CD4-positive, alpha-beta T cell treated with Interleukin-17A for 4 hours (primary cell): ENCODE results near the gene FCN2.

Experiments used
- DNase-seq: peaks from one replicate; pipeline ENCODE4 v3.0.0-alpha.2; 2020; ENCODE audit warnings: mixed read lengths

The FCN2 gene

GRCh38 chr9:134880484-134881312 is at the start of gene FCN2:
Gene FCN2, plus strand, starts transcription at chr9:134880810. Its CDS starts 12 bp downstream, at chr9:134880822.
- no peak for DNase-seq

GRCh38 chr9:134830926-134831720 is 49.5 kb upstream of the FCN2 start:
- no peak for DNase-seq

- DNase-seq: no peak
Observed at GRCh38 chr9:134832471-134832870, 48.1 kb upstream of the FCN2 start.

- DNase-seq: no peak
Observed at GRCh38 chr9:134833294-134833880, 47.2 kb upstream of the FCN2 start.

GRCh38 chr9:134834217-134834956 is 46.2 kb upstream of the FCN2 start:
- no peak for DNase-seq

GRCh38 chr9:134834957-134835419 is 45.6 kb upstream of the FCN2 start:
- DNase-seq: no peak

GRCh38 chr9:134835448-134835847 is 45.2 kb upstream of the FCN2 start:
- no peak for DNase-seq

GRCh38 chr9:134835987-134836386 is 44.6 kb upstream of the FCN2 start:
- DNase-seq: no peak

GRCh38 chr9:134836406-134836970 is 44.1 kb upstream of the FCN2 start:
- no peak for DNase-seq

- no peak for DNase-seq
Observed at GRCh38 chr9:134837529-134837928, 43.1 kb upstream of the FCN2 start.

- no peak for DNase-seq
Observed at GRCh38 chr9:134838651-134839454, 41.8 kb upstream of the FCN2 start.

GRCh38 chr9:134839455-134840125 is 41.0 kb upstream of the FCN2 start:
- DNase-seq: no peak

GRCh38 chr9:134840511-134840910 is 40.1 kb upstream of the FCN2 start:
- DNase-seq: no peak

GRCh38 chr9:134841180-134841904 is 39.3 kb upstream of the FCN2 start:
- no peak for DNase-seq

- no peak for DNase-seq
Observed at GRCh38 chr9:134842321-134842720, 38.3 kb upstream of the FCN2 start.

GRCh38 chr9:134843740-134844139 is 36.9 kb upstream of the FCN2 start:
- DNase-seq: no peak

- no peak for DNase-seq
Observed at GRCh38 chr9:134844821-134845220, 35.8 kb upstream of the FCN2 start.

- no peak for DNase-seq
Observed at GRCh38 chr9:134846187-134846586, 34.4 kb upstream of the FCN2 start.

GRCh38 chr9:134846699-134847098 is 33.9 kb upstream of the FCN2 start:
- no peak for DNase-seq

- no peak for DNase-seq
Observed at GRCh38 chr9:134847138-134847537, 33.5 kb upstream of the FCN2 start.
